NB4 (cell line): ENCODE data around the gene TECTA.

Experiments used
- DNase-seq: peaks from one replicate; pipeline ENCODE4 v3.0.0; 2010; ENCODE audit warnings: low read depth
- H3K4me3 ChIP-seq: one replicate; pipeline ENCODE4 v1.5.1; 2011; ENCODE audit warnings: mild to moderate bottlenecking, low read depth, low read length, moderate library complexity
- MYC ChIP-seq: IDR thresholded peaks from 2 replicates; pipeline ENCODE4 v1.6.1; 2011; ENCODE audit warnings: low read depth, low read length
- POLR2A ChIP-seq: IDR thresholded peaks from 2 replicates; pipeline ENCODE4 v1.6.1; 2011; ENCODE audit warnings: mild to moderate bottlenecking; ENCODE audit not compliant: insufficient read length; ENCODE audit errors: extremely low read depth
- TF ChIP-seq, protein P1 (sequence below): IDR thresholded peaks from 2 replicates; pipeline ENCODE4 v1.6.1; 2011; ENCODE audit warnings: low read depth, low read length
- TF ChIP-seq, protein P2 (sequence below): IDR thresholded peaks from one replicate; pipeline ENCODE4 v1.5.1; 2012; ENCODE audit warnings: low read depth, low read length

Gene TECTA

DNA sequence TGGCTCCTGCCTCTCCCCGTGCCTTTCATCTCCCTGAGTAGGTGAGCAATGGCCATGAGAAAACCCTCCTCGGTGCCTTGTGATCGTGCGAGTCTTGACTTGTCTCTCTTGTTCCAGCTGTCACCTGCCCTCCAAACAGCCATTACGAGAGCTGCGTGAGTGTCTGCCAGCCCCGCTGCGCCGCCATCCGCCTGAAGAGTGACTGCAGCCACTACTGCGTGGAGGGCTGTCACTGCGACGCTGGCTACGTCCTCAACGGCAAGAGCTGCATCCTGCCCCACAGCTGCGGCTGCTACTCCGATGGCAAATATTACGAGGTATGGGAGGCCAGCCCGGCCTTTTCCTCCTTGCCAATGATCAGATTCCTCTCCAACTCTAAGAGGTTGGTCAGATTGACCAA is 51.7 kb downstream of the TECTA start:
- DNase-seq, result no peak
- TF ChIP-seq, protein P1, sequence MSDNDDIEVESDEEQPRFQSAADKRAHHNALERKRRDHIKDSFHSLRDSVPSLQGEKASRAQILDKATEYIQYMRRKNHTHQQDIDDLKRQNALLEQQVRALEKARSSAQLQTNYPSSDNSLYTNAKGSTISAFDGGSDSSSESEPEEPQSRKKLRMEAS, result no peak
- no peak for TF ChIP-seq MYC
- H3K4me3 ChIP-seq, result no peak overlapping the region

DNA sequence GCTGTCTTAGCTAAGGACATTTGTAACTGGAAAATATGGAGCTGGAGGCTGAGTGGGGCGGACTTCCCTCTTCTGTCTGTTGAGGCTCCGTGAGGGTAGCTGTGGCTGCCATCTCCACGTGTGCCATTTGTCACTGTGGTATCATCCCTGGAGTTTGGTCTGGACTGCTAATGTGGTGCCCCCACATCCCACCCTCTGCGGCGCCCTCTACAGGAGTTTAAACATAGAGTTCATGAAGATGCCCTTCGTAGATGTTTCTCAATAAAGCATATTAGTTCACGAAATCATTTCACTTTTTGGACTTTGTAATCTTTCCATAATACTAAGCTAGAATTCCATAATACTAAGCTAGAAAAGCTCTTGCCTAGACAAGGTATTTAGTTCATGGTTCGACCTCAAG is 52.4 kb downstream of the TECTA start:
- TF ChIP-seq, protein P1, result no peak
- TF ChIP-seq POLR2A (no peak), MYC (no peak)
- TF ChIP-seq, protein P2, sequence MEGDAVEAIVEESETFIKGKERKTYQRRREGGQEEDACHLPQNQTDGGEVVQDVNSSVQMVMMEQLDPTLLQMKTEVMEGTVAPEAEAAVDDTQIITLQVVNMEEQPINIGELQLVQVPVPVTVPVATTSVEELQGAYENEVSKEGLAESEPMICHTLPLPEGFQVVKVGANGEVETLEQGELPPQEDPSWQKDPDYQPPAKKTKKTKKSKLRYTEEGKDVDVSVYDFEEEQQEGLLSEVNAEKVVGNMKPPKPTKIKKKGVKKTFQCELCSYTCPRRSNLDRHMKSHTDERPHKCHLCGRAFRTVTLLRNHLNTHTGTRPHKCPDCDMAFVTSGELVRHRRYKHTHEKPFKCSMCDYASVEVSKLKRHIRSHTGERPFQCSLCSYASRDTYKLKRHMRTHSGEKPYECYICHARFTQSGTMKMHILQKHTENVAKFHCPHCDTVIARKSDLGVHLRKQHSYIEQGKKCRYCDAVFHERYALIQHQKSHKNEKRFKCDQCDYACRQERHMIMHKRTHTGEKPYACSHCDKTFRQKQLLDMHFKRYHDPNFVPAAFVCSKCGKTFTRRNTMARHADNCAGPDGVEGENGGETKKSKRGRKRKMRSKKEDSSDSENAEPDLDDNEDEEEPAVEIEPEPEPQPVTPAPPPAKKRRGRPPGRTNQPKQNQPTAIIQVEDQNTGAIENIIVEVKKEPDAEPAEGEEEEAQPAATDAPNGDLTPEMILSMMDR, result no peak
- DNase-seq, result no peak
- H3K4me3 ChIP-seq, result no peak overlapping the region

DNA sequence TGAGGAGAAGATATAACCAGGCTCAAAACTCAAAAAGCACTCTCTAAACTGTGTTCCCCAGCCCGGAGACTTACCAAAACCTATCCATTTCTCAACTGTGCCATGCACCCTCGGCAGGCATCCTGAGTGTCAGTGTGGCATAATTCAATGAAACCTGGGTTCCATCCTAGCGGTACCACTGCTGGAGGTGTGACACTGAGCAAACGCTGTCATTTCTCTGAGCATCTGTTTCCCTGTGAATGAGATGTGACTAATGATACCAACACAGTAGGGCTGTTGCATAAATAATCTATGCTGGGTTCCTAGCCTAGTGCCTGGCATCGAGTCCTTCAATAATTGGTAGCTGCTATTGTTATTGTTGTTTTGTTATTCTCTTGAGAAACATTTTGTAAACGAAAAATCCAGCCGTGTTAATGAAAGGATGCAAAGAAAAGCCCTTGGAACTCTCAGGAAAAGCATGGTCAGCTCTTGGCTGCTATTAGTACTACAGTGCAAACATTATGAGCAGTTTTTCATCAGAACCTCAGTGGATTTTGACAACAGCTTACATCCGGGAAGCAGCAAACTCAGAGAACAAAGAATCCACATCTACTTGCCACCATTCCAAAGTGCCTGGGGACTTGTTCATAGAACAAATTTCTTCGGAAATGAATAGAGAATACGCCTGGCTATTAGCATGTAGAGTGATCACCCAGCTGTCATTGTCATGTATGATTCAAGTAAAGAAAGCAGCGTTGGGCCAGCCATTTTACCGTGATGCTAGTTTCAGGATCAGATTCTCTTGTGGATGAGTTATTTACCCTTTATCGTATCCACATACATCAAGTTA is 53.7 kb downstream of the TECTA start:
- TF ChIP-seq, protein P1, result no peak
- TF ChIP-seq, protein P2, result no peak
- TF ChIP-seq POLR2A, result no peak
- no peak for TF ChIP-seq MYC
- DNase-seq, result no peak

DNA sequence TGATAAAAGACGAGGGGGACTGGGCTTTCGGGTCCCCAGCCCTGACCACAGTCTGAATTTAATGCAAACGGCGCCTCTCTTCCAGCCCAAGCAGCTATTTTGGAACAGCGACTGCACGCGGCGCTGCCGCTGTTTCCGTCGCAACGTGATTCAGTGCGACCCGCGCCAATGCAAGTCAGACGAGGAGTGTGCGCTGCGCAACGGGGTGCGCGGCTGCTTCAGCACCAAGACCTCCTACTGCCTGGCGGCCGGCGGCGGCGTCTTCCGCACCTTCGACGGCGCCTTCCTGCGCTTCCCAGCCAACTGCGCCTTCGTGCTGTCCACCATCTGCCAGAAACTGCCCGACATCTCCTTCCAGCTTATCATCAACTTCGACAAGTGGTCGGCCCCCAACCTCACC is 56.7 kb downstream of the TECTA start:
- no peak overlapping the region for H3K4me3 ChIP-seq
- TF ChIP-seq POLR2A (no peak), MYC (no peak)
- TF ChIP-seq, protein P1, result no peak
- TF ChIP-seq, protein P2, result no peak
- no peak for DNase-seq

More for the DNA sequence above, 53.7 kb downstream of the TECTA start:
- no peak overlapping the region for H3K4me3 ChIP-seq

DNA sequence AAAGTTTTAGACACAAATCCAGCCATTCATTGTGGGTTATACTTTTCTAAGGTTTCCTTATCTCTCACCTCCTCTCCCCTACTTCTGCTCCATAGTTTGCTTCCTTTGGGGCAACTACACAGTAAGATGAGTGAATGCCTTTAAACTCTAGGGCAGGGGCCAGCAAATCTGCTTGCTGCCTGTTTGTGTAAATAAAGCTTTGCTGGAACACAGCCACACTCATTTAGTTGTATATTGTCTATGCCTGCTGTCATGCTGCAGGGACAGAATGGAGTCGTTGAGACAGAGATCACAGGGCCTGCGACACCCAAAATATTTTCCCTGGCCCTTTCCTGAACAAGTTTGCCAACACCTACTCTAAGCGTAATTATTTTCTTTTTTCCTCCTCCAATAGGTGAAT is 58.7 kb downstream of the TECTA start:
- TF ChIP-seq, protein P2, result no peak
- TF ChIP-seq POLR2A, result no peak
- TF ChIP-seq MYC, result no peak
- TF ChIP-seq, protein P1, result no peak
- no peak overlapping the region for H3K4me3 ChIP-seq
- no peak for DNase-seq

DNA sequence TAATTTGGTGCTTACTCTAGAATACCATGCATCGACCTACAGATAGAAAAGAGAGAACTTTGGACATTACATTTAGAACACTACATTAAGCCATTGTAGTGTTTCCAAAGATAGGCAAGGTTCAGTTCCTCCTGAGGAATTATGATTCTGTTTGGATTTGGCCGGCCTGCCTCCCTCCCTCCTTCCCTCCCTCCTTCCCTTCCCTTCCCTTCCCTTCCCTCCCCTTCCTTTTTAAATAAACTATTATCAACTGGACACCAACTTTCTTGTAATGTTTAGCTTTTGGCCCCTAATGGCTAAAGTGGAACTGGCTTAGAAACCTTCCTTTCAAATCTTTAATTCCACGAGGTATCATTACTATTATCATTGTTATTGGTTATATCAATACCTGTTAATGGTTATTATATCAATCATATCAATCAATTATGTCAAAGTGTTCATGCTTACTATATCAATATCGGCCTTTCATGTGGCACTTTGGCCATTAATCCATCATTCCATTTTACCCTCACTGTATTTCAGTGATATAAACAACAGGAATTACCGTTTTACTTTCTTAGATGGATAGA is 60.4 kb downstream of the TECTA start:
- TF ChIP-seq, protein P2, result no peak
- TF ChIP-seq POLR2A (no peak), MYC (no peak)
- TF ChIP-seq, protein P1, result no peak
- no peak for DNase-seq
- no peak overlapping the region for H3K4me3 ChIP-seq
